HepG2 (cell line): ENCODE data around the gene EEPD1. TPM values are rescaled to one million over a fixed set of nuclear protein-coding genes. Genes with fewer than 3 reads are reported as not detected.

Experiments
- ATAC-seq: fragments of 200-7000 bp; cut with Tn5 transposase; 3 replicates; pipeline ENCODE4 v1.9.1; 2020; ENCODE audit warnings: mild to moderate bottlenecking, moderate library complexity
- BruUV-seq: library from RNA; stranded (reverse); fragments of 400-500 nt; replicated peaks from 2 replicates; lab custom pipeline; 2021; lab: Mats Ljungman, UMichigan
- CTCF ChIA-PET: fragments of 300-600 bp; formaldehyde crosslinking; extraction: SDS; loops from one replicate; lab custom pipeline; 2021; ENCODE audit warnings: low total read pairs, inconsistent platforms, low intra/inter-chr PET ratio; lab: Yijun Ruan, JAX
- POLR2A ChIA-PET: fragments of 350-600 bp; sonication (Branson Sonifier 250); formaldehyde crosslinking; loops from one replicate; lab custom pipeline; 2020; ENCODE audit warnings: antibody characterized with exemption, inconsistent platforms; lab: Yijun Ruan, JAX
- DNase-seq: peaks from one replicate; pipeline ENCODE4 v3.0.0-alpha.2; 2015; ENCODE audit warnings: low spot score
- FAIRE-seq: peaks from 3 replicates; lab custom pipeline; 2011; peaks lifted over from hg19 to GRCh38; lab: Jason Lieb, UNC
- H2AFZ ChIP-seq: one replicate; pipeline ENCODE4 v1.6.1; 2011; ENCODE audit warnings: low read length, inconsistent platforms
- H3K27ac ChIP-seq: fragments of 300-600 bp; 3 replicates; pipeline ENCODE4 v1.8.0; 2011; ENCODE audit warnings: mixed run types, mild to moderate bottlenecking, mixed read lengths, low read length, inconsistent platforms; ENCODE audit not compliant: insufficient read depth; ENCODE audit errors: extremely low read length
- H3K27me3 ChIP-seq, 2 experiments: fragments of 200-600 bp in 1 of 2; 2 replicates in 1 of 2; 3 replicates in 1 of 2; pipeline versions ENCODE4 v1.6.0 to v1.8.0; 2011; ENCODE audit warnings: low read length in 2 of 2, mild to moderate bottlenecking in 2 of 2, moderate library complexity in 2 of 2, inconsistent platforms in 1 of 2; ENCODE audit not compliant: insufficient read depth in 2 of 2, control insufficient read depth in 1 of 2
- H3K36me3 ChIP-seq, 2 experiments: fragments of 200-600 bp in 1 of 2; replicated peaks in 1 of 2; 2 replicates in 1 of 2; 3 replicates in 1 of 2; pipeline versions ENCODE4 v1.5.1 to v1.8.0; 2011; ENCODE audit warnings: low read length in 2 of 2, inconsistent platforms in 1 of 2; ENCODE audit not compliant: insufficient read depth in 2 of 2, control insufficient read depth in 1 of 2
- H3K4me1 ChIP-seq: 2 replicates; pipeline ENCODE4 v1.5.1; 2012; ENCODE audit warnings: low read length, inconsistent platforms; ENCODE audit not compliant: insufficient read depth
- H3K4me2 ChIP-seq: 2 replicates; pipeline ENCODE4 v1.6.0; 2011; ENCODE audit warnings: low read depth, low read length, inconsistent platforms
- H3K4me3 ChIP-seq, 3 experiments: fragments of 200-600 bp in 1 of 3; sonication (generic), shearing (Covaris generic) in 1 of 3; replicated peaks in 1 of 3; 2 replicates each; pipeline ENCODE4 v1.5.1; 2011 to 2016; ENCODE audit warnings: low read length in 3 of 3, inconsistent platforms in 2 of 3, low read depth in 2 of 3, mild to moderate bottlenecking in 2 of 3, control low read depth in 1 of 3, mixed read lengths in 1 of 3; ENCODE audit not compliant: insufficient read depth in 1 of 3
- H3K79me2 ChIP-seq: one replicate; pipeline ENCODE4 v1.6.1; 2011; ENCODE audit warnings: low read length, inconsistent platforms; ENCODE audit not compliant: insufficient read depth
- H3K9ac ChIP-seq: 2 replicates; pipeline ENCODE4 v1.6.0; 2011; ENCODE audit warnings: mild to moderate bottlenecking, low read depth, low read length, inconsistent platforms; ENCODE audit not compliant: insufficient read depth
- H3K9me3 ChIP-seq: 2 replicates; pipeline ENCODE4 v1.5.1; 2012; ENCODE audit warnings: mild to moderate bottlenecking, low read length
- H4K20me1 ChIP-seq: 2 replicates; pipeline ENCODE4 v1.6.0; 2011; ENCODE audit warnings: inconsistent platforms, mild to moderate bottlenecking, low read length, moderate library complexity; ENCODE audit not compliant: insufficient read depth
- CBX2 ChIP-seq, 2 experiments: fragments of 200-600 bp in 1 of 2; sonication (generic); formaldehyde crosslinking in 1 of 2; IDR thresholded peaks; 2 replicates each; pipeline versions ENCODE4 v1.7.0 to v1.8.1; 2018 to 2022; ENCODE audit warnings: low read depth in 2 of 2, low read length in 1 of 2, mild to moderate bottlenecking in 1 of 2, missing genetic modification reagents in 1 of 2
- MAFF ChIP-seq: IDR thresholded peaks from 2 replicates; pipeline ENCODE4 v1.6.1; 2011; ENCODE audit warnings: low read depth, low read length, improper control_type of control experiment
- MAFK ChIP-seq, 2 experiments: IDR thresholded peaks in 1 of 2; conservative IDR thresholded peaks in 1 of 2; 2 replicates each; pipeline ENCODE4 v1.6.1; 2011; ENCODE audit warnings: improper control_type of control experiment in 2 of 2, low read length in 2 of 2
- MIER3 ChIP-seq: IDR thresholded peaks from 2 replicates; pipeline ENCODE4 v1.6.1; 2016; ENCODE audit warnings: missing compliant biosample characterization, borderline replicate concordance
- NCOR1 ChIP-seq: fragments of 200-600 bp; sonication (generic); IDR thresholded peaks from 2 replicates; pipeline ENCODE4 v1.7.0; 2017; ENCODE audit warnings: antibody characterized with exemption, low read length, borderline replicate concordance
- RXRB ChIP-seq: IDR thresholded peaks from 2 replicates; pipeline ENCODE4 v1.6.1; 2016; ENCODE audit warnings: borderline replicate concordance, missing genetic modification reagents, missing compliant biosample characterization
- SP140L ChIP-seq: sonication (generic); formaldehyde crosslinking; IDR thresholded peaks from 2 replicates; pipeline ENCODE4 v1.4.0; 2020; ENCODE audit warnings: missing genetic modification reagents, borderline replicate concordance
- TEAD2 ChIP-seq: sonication (generic); formaldehyde crosslinking; IDR thresholded peaks from 2 replicates; pipeline ENCODE4 v1.9.0; 2021; ENCODE audit warnings: missing genetic modification reagents
- ZKSCAN1 ChIP-seq: fragments of 150-350 bp; IDR thresholded peaks from 2 replicates; pipeline ENCODE4 v1.6.1; 2014; ENCODE audit warnings: low read length
- ZNF441 ChIP-seq: sonication (generic); formaldehyde crosslinking; IDR thresholded peaks from 2 replicates; pipeline ENCODE4 v1.7.0; 2021; ENCODE audit warnings: missing genetic modification reagents, borderline replicate concordance
- ZNF597 ChIP-seq: sonication (generic); formaldehyde crosslinking; IDR thresholded peaks from 2 replicates; pipeline ENCODE4 v1.5.0; 2020; ENCODE audit warnings: missing genetic modification reagents
- WGBS: methylation state at CpG from one replicate; pipeline ENCODE4 v1.1.6; 2017; ENCODE audit warnings: low lambda C conversion rate; 5-methylcytosine and 5-hydroxymethylcytosine counted together
- in situ Hi-C: cut with HindIII; loops from 2 replicates; pipeline ENCODE4 v1.10.0; 2017; ENCODE audit warnings: low pct_unique_long_range_greater_than_20kb; ENCODE audit not compliant: extremely low pct_ligation_motif_present
- intact Hi-C: fragments of 100-400 bp; cut with micrococcal nuclease; formaldehyde crosslinking; loops from one replicate; pipeline ENCODE4 v1.10.0; 2022; ENCODE audit not compliant: unreplicated experiment
- polyA plus RNA-seq, 8 experiments: library from polyadenylated mRNA; depleted of rRNA in 3 of 8; stranded (reverse) in 7 of 8; unstranded in 1 of 8; fragments of >200 nt; fragmentation: Illumina TruSeq in 4 of 8; extraction: Trizol in 4 of 8; gene quantifications; 2 replicates each; pipeline versions ENCODE4 v1.2.1 to v1.2.3, GENCODE V29; 2011 to 2016; ENCODE audit warnings: low read depth in 4 of 8, missing spikeins in 1 of 8, mixed read lengths in 1 of 8; ENCODE audit not compliant: insufficient read depth in 1 of 8
- total RNA-seq, 5 experiments: library from RNA; depleted of rRNA; stranded (reverse); fragments of >200 nt; fragmentation: Illumina TruSeq; extraction: Trizol; gene quantifications; 2 replicates each; pipeline ENCODE4 v1.2.3, GENCODE V29; 2016; ENCODE audit warnings: low read depth in 1 of 5

EEPD1 gene
- total and polyA plus RNA-seq, 2 of the 13 experiments (the other 11 are each of a cell fraction or from before 2014, with no cell fraction given): 10.1 to 16.4 TPM

- no peak for TF ChIP-seq SP140L (CRISPR knock-in tag)
- TF ChIP-seq ZNF597 (CRISPR knock-in tag): no peak
- TF ChIP-seq ZNF441 (CRISPR knock-in tag): no peak
- TF ChIP-seq MIER3 (CRISPR knock-in tag): no peak
Observed at GRCh38 chr7:36275735-36276284, 122.8 kb downstream of the EEPD1 start (continued).

GRCh38 chr7:36276428-36277248 lies 123.6 kb downstream of the EEPD1 start:
- H4K20me1 ChIP-seq: no peaks in the 10 kb centered on the region
- no peaks in the 10 kb centered on the region for H3K79me2 ChIP-seq
- 84% methylated on average over 6 of the region's 7 CpGs for WGBS
- H3K36me3 ChIP-seq: peaks cover 0 to 7% of the 10 kb centered on the region in 2 experiments; a peak in 1 of 5 replicates
- no peaks in the 10 kb centered on the region for H3K27me3 ChIP-seq
- H3K4me3 ChIP-seq: no peak overlapping the region
- BruUV-seq: no TSS peak
- H3K9me3 ChIP-seq: no peaks in the 10 kb centered on the region
- H2AFZ ChIP-seq: no peak overlapping the region
- no peak overlapping the region for H3K27ac ChIP-seq
- no peak overlapping the region for H3K9ac ChIP-seq
- H3K4me2 ChIP-seq: no peak overlapping the region
- peak; percentile 84 for TF ChIP-seq ZKSCAN1
- no peak for TF ChIP-seq TEAD2 (CRISPR knock-in tag)
- peak; percentile 33 to 65; a peak in 3 of 4 replicates for TF ChIP-seq MAFK (conservative IDR thresholded peaks at IDR 0.05 in 1 of 2, IDR thresholded peaks at IDR 0.05 in 1 of 2; ENCODE audit: low read length in 2 of 2)
- TF ChIP-seq NCOR1: peak; percentile 20; the same call in 1 of the 2 replicates
- TF ChIP-seq CBX2 (IDR thresholded peaks at IDR 0.05; ENCODE audit: low read depth, low read length): no peak
- TF ChIP-seq CBX2 (CRISPR knock-in tag; IDR thresholded peaks at IDR 0.05; ENCODE audit: low read depth): no peak
- peak; percentile 35; the same call in 1 of the 2 replicates for TF ChIP-seq MAFF
- 0 out of 2 replicates have a peak, but pooled peaks have one; percentile 56 for TF ChIP-seq RXRB (CRISPR knock-in tag)
- ChIA-PET POLR2A (interaction anchor here (1.2 kb wide), 1 partner anchor 15 kb away, joined by 3 read pairs; no protein-coding TSS in a partner anchor), CTCF (no interaction called here)
- H3K4me1 ChIP-seq: peaks cover 91% of the 10 kb centered on the region
- intact Hi-C loops: no loop called here
- in situ Hi-C loops: no loop called here
- no peak for FAIRE-seq
- no peak for ATAC-seq
- DNase-seq: no peak
